Muscle of leg (tissue), 11 donors: ENCODE data around the gene FBXL7. TPM values are rescaled to one million over a fixed set of nuclear protein-coding genes. Genes with fewer than 3 reads are reported as not detected.

Source experiments
- DNase-seq: peaks from one replicate; pipeline ENCODE4 v3.0.0; 2013
- H3K27ac ChIP-seq: one replicate; pipeline ENCODE4 v1.5.1; 2013; ENCODE audit warnings: mild to moderate bottlenecking, low read length, control low read depth
- H3K27me3 ChIP-seq: one replicate; pipeline ENCODE4 v1.6.1; 2013; ENCODE audit warnings: low read length; ENCODE audit not compliant: control insufficient read depth, insufficient read depth
- H3K36me3 ChIP-seq: one replicate; pipeline ENCODE4 v1.6.1; 2013; ENCODE audit warnings: low read length; ENCODE audit not compliant: control insufficient read depth, insufficient read depth
- H3K4me1 ChIP-seq: one replicate; pipeline ENCODE4 v1.6.1; 2013; ENCODE audit warnings: low read length; ENCODE audit not compliant: control insufficient read depth, insufficient read depth
- H3K4me3 ChIP-seq: one replicate; pipeline ENCODE4 v1.5.1; 2013; ENCODE audit warnings: low read length, control low read depth
- H3K9me3 ChIP-seq: replicated peaks from 2 replicates; pipeline ENCODE4 v1.6.1; 2013; ENCODE audit warnings: low read depth, low read length; ENCODE audit not compliant: control insufficient read depth
- whole genome bisulfite sequencing: methylation state at CpG from one replicate; pipeline ENCODE4 v1.1.5; 2013; ENCODE audit warnings: missing lambda C conversion rate; ENCODE audit not compliant: insufficient coverage; 5-methylcytosine and 5-hydroxymethylcytosine counted together
- polyA plus RNA-seq, 8 donors: library from polyadenylated mRNA; unstranded; fragments of 120-200 nt; gene quantifications; one replicate each; pipeline versions ENCODE4 v1.2.1 to v1.2.3, GENCODE V29; 2013; ENCODE audit warnings: inconsistent platforms in 1 of 8, low replicate concordance in 1 of 8; ENCODE audit not compliant: insufficient read length in 8 of 8, insufficient read depth in 1 of 8
- total RNA-seq: library from RNA; stranded (reverse); fragments of 120-200 nt; gene quantifications from one replicate; pipeline ENCODE4 v1.2.4, GENCODE V29; 2013

FBXL7 gene
- total and polyA plus RNA-seq, 9 donors, result 9.0 to 26.1 (median 21.5) TPM

- no peaks in the 10 kb centered on the region for H3K36me3 ChIP-seq
- no peak overlapping the region for H3K4me3 ChIP-seq
- H3K27ac ChIP-seq, result no peak overlapping the region
- DNase-seq, result no peak
- no peaks in the 10 kb centered on the region for H3K27me3 ChIP-seq
- peaks cover 18% of the 10 kb centered on the region for H3K4me1 ChIP-seq
- H3K9me3 ChIP-seq, result no peaks in the 10 kb centered on the region
- no CpG with 5 or more reads among the region's 1 CpG for WGBS
Measured at GRCh38 chr5:15690611-15691010, 190.6 kb downstream of the FBXL7 start.

DNA sequence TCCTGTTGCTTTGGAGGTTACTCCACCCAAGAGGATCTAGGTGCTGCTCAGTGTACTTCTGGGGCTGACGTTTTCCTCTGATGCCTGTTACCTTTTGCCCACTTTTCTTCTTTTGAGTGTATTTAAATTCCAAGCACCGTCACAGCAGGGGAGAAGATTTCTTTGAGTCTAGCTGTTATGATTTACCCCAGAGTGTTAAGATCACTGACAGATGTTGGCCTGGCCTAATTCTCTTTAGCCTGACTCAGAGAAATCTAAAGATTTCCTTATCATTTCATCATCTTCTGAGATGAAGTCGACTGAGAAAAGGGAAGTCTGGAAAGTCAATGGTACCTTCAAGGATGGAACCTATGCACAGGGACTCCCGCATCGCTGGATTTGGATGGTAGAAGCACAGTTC lies 191.5 kb downstream of the FBXL7 start:
- H3K4me1 ChIP-seq, result peaks cover 18% of the 10 kb centered on the region
- no peak for DNase-seq
- H3K36me3 ChIP-seq, result no peaks in the 10 kb centered on the region
- 100% methylated on average over 2 of the region's 5 CpGs for WGBS
- no peak overlapping the region for H3K4me3 ChIP-seq
- no peaks in the 10 kb centered on the region for H3K27me3 ChIP-seq
- H3K9me3 ChIP-seq, result no peaks in the 10 kb centered on the region
- no peak overlapping the region for H3K27ac ChIP-seq

- Histone ChIP-seq H3K4me3 (no peak overlapping the region), H3K27me3 (no peaks in the 10 kb centered on the region), H3K9me3 (no peaks in the 10 kb centered on the region), H3K4me1 (peaks cover 18% of the 10 kb centered on the region), H3K36me3 (no peaks in the 10 kb centered on the region), H3K27ac (no peak overlapping the region)
- DNase-seq, result no peak
- WGBS, result 50% methylated on average over 2 of the region's 7 CpGs
Measured at GRCh38 chr5:15692706-15693381, 192.9 kb downstream of the FBXL7 start.

GRCh38 chr5:15693382-15693728 lies 193.4 kb downstream of the FBXL7 start:
- H3K4me1 ChIP-seq, result peaks cover 18% of the 10 kb centered on the region
- no peak overlapping the region for H3K27ac ChIP-seq
- H3K9me3 ChIP-seq, result no peaks in the 10 kb centered on the region
- no peak overlapping the region for H3K4me3 ChIP-seq
- H3K36me3 ChIP-seq, result no peaks in the 10 kb centered on the region
- 80% methylated on average over 1 of the region's 6 CpGs for WGBS
- H3K27me3 ChIP-seq, result no peaks in the 10 kb centered on the region
- DNase-seq, result no peak

DNA sequence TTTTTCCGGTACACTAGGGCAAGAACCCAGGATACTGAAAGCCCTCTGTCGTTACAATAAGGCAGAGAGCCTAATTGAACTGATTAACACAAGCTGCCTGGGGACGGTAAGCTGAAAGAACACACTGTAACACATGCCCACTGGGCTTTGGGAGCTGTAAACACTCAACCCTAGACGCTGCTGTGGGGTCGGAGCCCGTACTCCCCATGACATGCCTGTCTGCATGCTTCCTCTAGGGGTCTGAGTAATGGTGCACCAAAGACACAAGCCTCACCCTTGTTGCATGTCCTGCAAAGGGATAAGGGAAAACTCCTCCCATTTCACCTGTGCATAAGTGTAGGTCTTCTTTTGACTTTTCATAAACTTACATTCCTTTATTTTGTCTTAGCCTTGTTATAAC lies 194.0 kb downstream of the FBXL7 start:
- no peak overlapping the region for H3K27ac ChIP-seq
- H3K4me1 ChIP-seq, result peaks cover 18% of the 10 kb centered on the region
- no peak overlapping the region for H3K4me3 ChIP-seq
- H3K27me3 ChIP-seq, result no peaks in the 10 kb centered on the region
- no peaks in the 10 kb centered on the region for H3K9me3 ChIP-seq
- WGBS, result 44% methylated on average over 6 of the region's 6 CpGs
- no peak for DNase-seq
- H3K36me3 ChIP-seq, result no peaks in the 10 kb centered on the region

DNA sequence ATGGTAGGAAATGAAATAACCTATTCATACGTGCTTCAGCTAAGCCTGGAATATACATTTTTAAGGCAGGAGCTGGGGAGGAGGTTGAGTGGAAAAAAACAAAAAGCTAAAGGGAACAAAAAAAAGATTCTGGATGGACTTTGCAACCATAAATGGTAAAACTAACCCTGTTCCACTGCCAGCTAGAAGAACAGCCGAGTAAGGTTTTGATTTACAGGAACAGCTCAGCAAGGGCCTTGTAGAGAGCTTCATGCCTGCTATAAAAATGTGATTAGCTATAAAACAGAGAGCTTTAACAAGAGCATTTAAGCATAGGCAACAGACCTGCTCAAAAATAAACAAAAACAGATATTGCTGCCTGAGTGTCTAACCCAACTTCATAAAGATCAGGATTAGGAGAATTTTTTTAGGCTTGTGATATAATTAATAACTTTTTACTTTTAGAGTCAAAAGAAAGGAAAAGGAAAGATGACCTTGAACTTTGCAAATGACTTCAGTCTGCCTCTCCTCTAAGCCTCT lies 194.8 kb downstream of the FBXL7 start:
- H3K36me3 ChIP-seq, result no peaks in the 10 kb centered on the region
- no peak overlapping the region for H3K4me3 ChIP-seq
- H3K9me3 ChIP-seq, result no peaks in the 10 kb centered on the region
- peak overlapping the region; percentile 47 for H3K27ac ChIP-seq
- no peaks in the 10 kb centered on the region for H3K27me3 ChIP-seq
- H3K4me1 ChIP-seq, result peaks cover 18% of the 10 kb centered on the region
- DNase-seq, result peak; percentile 89
- WGBS, result no CpG with 5 or more reads among the region's 2 CpGs

- Histone ChIP-seq H3K9me3 (no peaks in the 10 kb centered on the region), H3K27ac (peak overlapping the region; percentile 47), H3K27me3 (no peaks in the 10 kb centered on the region), H3K4me1 (peaks cover 18% of the 10 kb centered on the region), H3K4me3 (no peak overlapping the region), H3K36me3 (no peaks in the 10 kb centered on the region)
- peak; percentile 41 for DNase-seq
- 7% methylated on average over 2 of the region's 4 CpGs for WGBS
Measured at GRCh38 chr5:15695215-15695731, 195.3 kb downstream of the FBXL7 start.

GRCh38 chr5:15700373-15700772 lies 200.4 kb downstream of the FBXL7 start:
- no peak overlapping the region for H3K27ac ChIP-seq
- no CpG with 5 or more reads among the region's 2 CpGs for WGBS
- no peak overlapping the region for H3K4me3 ChIP-seq
- H3K4me1 ChIP-seq, result peaks cover under 1% of the 10 kb centered on the region
- H3K27me3 ChIP-seq, result no peaks in the 10 kb centered on the region
- no peaks in the 10 kb centered on the region for H3K36me3 ChIP-seq
- no peaks in the 10 kb centered on the region for H3K9me3 ChIP-seq
- peak; percentile 55 for DNase-seq

DNA sequence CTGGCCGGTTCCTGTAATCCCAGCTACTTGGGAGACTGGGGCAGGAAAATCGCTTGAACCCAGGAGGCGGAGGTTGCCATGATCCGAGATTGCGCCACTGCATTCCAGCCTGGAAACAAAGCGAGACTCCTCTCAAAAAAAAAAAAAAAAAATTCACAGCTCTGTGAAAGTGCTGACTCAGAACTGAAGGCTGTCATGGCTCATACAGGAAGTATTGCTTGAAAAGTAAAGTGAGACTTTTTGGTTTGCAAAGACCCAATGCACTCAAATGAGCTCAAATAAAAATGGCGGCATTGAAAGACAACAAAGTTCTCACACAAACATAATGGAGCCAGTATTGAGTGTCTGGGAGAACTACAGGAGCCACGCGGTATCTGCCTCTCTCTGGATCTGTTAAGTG lies 202.1 kb downstream of the FBXL7 start:
- no peak for DNase-seq
- H3K27ac ChIP-seq, result no peak overlapping the region
- H3K4me3 ChIP-seq, result no peak overlapping the region
- H3K9me3 ChIP-seq, result no peaks in the 10 kb centered on the region
- H3K27me3 ChIP-seq, result no peaks in the 10 kb centered on the region
- 95% methylated on average over 3 of the region's 9 CpGs for WGBS
- H3K36me3 ChIP-seq, result no peaks in the 10 kb centered on the region
- H3K4me1 ChIP-seq, result no peaks in the 10 kb centered on the region

DNA sequence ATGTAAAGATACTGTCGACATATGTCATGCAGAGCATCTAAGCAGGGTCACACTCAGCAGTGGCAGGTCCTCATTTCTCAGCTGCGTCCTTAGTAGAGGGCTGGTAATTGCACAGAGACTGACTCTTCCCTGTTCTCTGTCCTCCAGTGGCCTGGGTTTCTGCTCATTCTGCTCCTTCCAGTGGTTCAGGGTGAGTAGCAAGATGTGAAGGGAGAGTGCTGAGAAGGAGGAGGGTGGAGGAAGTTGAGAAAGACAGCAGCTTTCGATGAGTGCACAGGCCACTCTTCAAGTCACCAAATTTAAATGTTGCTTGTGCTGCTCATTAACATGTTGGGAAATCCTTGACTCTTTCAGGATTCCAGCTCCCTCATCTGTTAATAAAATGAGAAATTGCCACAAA lies 203.9 kb downstream of the FBXL7 start:
- Histone ChIP-seq H3K9me3 (no peaks in the 10 kb centered on the region), H3K27ac (no peak overlapping the region), H3K27me3 (no peaks in the 10 kb centered on the region), H3K4me1 (peaks cover 2% of the 10 kb centered on the region), H3K4me3 (no peak overlapping the region), H3K36me3 (no peaks in the 10 kb centered on the region)
- WGBS, result 100% methylated on average over 1 of the region's 3 CpGs
- no peak for DNase-seq
